HCT116 (cell line): ENCODE results near the gene ARL6. TPM values are rescaled to one million over a fixed set of nuclear protein-coding genes. Genes with fewer than 3 reads are reported as not detected.
A peak's percentile ranks its signal among the peaks of the same experiment; 100 is the strongest.

Experiments
- ATAC-seq: fragments of 200-7000 bp; cut with Tn5 transposase; 2 replicates; pipeline ENCODE4 v1.9.1; 2020; ENCODE audit warnings: mild to moderate bottlenecking, moderate library complexity
- BruUV-seq: library from RNA; stranded (reverse); fragments of 400-500 nt; replicated peaks from 2 replicates; lab custom pipeline; 2021; lab: Mats Ljungman, UMichigan
- CTCF ChIA-PET: fragments of 300-600 bp; sonication (Branson Sonifier 250); formaldehyde crosslinking; loops from one replicate; lab custom pipeline; 2021; ENCODE audit warnings: antibody characterized with exemption; lab: Charles Lee
- POLR2A ChIA-PET: fragments of 300-600, 350-600 bp; sonication (Branson Sonifier 250); formaldehyde crosslinking; loops from one replicate; lab custom pipeline; 2021; ENCODE audit warnings: antibody characterized with exemption; lab: Charles Lee
- RAD21 ChIA-PET, 2 experiments: fragments of 300-600 bp; sonication (Branson Sonifier 250); formaldehyde crosslinking; loops; one replicate each; lab custom pipeline; 2023; ENCODE audit warnings: low total read pairs in 2 of 2; ENCODE audit not compliant: uncharacterized antibody in 2 of 2, unreplicated experiment in 2 of 2, low non-redundant PET in 1 of 2; lab: Charles Lee
- DNase-seq: peaks from one replicate; pipeline ENCODE4 v3.0.0-alpha.2; 2010; ENCODE audit warnings: low read depth, low spot score
- H2AFZ ChIP-seq: fragments of 200-600 bp; shearing (Covaris generic), sonication (generic); 2 replicates; pipeline ENCODE4 v1.6.1; 2017; ENCODE audit warnings: low read depth, mixed run types, mixed read lengths, antibody characterized with exemption, low read length; ENCODE audit not compliant: poor library complexity, severe bottlenecking
- H3K27ac ChIP-seq: 2 replicates; pipeline ENCODE4 v1.5.1; 2012; ENCODE audit warnings: low read depth, low read length
- H3K27me3 ChIP-seq: fragments of 200-600 bp; sonication (generic); 2 replicates; pipeline ENCODE4 v1.6.1; 2016; ENCODE audit warnings: mixed run types, low read length, mixed read lengths; ENCODE audit not compliant: insufficient read depth
- H3K36me3 ChIP-seq, 2 experiments: fragments of 200-500 bp in 1 of 2; fragments of 200-600 bp in 1 of 2; sonication (Bioruptor generic) in 1 of 2; sonication (generic) in 1 of 2; 2 replicates each; pipeline versions ENCODE4 v1.5.1 to v1.6.1; 2014 to 2016; ENCODE audit warnings: low read length in 2 of 2, inconsistent platforms in 1 of 2, mixed read lengths in 1 of 2, mixed run types in 1 of 2; ENCODE audit not compliant: insufficient read depth in 2 of 2, control insufficient read depth in 1 of 2
- H3K4me1 ChIP-seq, 2 experiments: fragments of 200-600 bp in 1 of 2; sonication (generic) in 1 of 2; 2 replicates each; pipeline versions ENCODE4 v1.5.1 to v1.6.1; 2012 to 2017; ENCODE audit warnings: low read length in 2 of 2, inconsistent platforms in 1 of 2, mild to moderate bottlenecking in 1 of 2, mixed read lengths in 1 of 2, mixed run types in 1 of 2, moderate library complexity in 1 of 2; ENCODE audit not compliant: insufficient read depth in 2 of 2, control insufficient read depth in 1 of 2
- H3K4me2 ChIP-seq: fragments of 200-600 bp; sonication (generic); 2 replicates; pipeline ENCODE4 v1.6.1; 2017; ENCODE audit warnings: mixed run types, low read length, mixed read lengths
- H3K4me3 ChIP-seq, 2 experiments: fragments of 200-600 bp in 1 of 2; sonication (generic) in 1 of 2; replicated peaks in 1 of 2; 2 replicates each; pipeline ENCODE4 v1.5.1; 2011 to 2016; ENCODE audit warnings: low read length in 2 of 2, control low read depth in 1 of 2, low read depth in 1 of 2, mild to moderate bottlenecking in 1 of 2, mixed read lengths in 1 of 2, mixed run types in 1 of 2
- H3K79me2 ChIP-seq: fragments of 200-600 bp; sonication (generic); 2 replicates; pipeline ENCODE4 v1.6.1; 2017; ENCODE audit warnings: mild to moderate bottlenecking, mixed run types, low read length, moderate library complexity, mixed read lengths; ENCODE audit not compliant: insufficient read depth
- H3K9ac ChIP-seq: fragments of 200-600 bp; sonication (generic); 2 replicates; pipeline ENCODE4 v1.6.1; 2016; ENCODE audit warnings: low read length, mixed read lengths
- H3K9me2 ChIP-seq: fragments of 200-600 bp; sonication (generic), shearing (Covaris generic); 2 replicates; pipeline ENCODE4 v1.6.1; 2017; ENCODE audit warnings: mixed run types, mild to moderate bottlenecking, moderate library complexity; ENCODE audit not compliant: insufficient read depth
- H3K9me3 ChIP-seq, 2 experiments: fragments of 200-500 bp in 1 of 2; fragments of 200-600 bp in 1 of 2; sonication (Bioruptor generic) in 1 of 2; sonication (generic) in 1 of 2; 2 replicates each; pipeline ENCODE4 v1.6.1; 2014 to 2017; ENCODE audit warnings: low read length in 2 of 2, mixed read lengths in 2 of 2, inconsistent platforms in 1 of 2, low read depth in 1 of 2, mild to moderate bottlenecking in 1 of 2, mixed run types in 1 of 2, moderate library complexity in 1 of 2; ENCODE audit not compliant: control insufficient read depth in 1 of 2, insufficient read depth in 1 of 2
- H4K20me1 ChIP-seq: fragments of 200-600 bp; sonication (generic), shearing (Covaris generic); 2 replicates; pipeline ENCODE4 v1.6.1; 2017; ENCODE audit warnings: mixed run types, mild to moderate bottlenecking, moderate library complexity; ENCODE audit not compliant: insufficient read depth
- CBX3 ChIP-seq: IDR thresholded peaks from 2 replicates; pipeline ENCODE4 v1.6.1; 2012; ENCODE audit warnings: low read depth
- EGR1 ChIP-seq: IDR thresholded peaks from 2 replicates; pipeline ENCODE4 v1.6.1; 2012; ENCODE audit warnings: low read depth
- ELF1 ChIP-seq: IDR thresholded peaks from 2 replicates; pipeline ENCODE4 v1.6.1; 2012; ENCODE audit warnings: low read depth, borderline replicate concordance
- EZH2 ChIP-seq: fragments of 200-600 bp; sonication (generic); IDR thresholded peaks from 2 replicates; pipeline ENCODE4 v1.6.1; 2017; ENCODE audit warnings: antibody characterized with exemption, mixed run types
- EZH2phosphoT487 ChIP-seq: fragments of 200-600 bp; IDR thresholded peaks from 2 replicates; pipeline ENCODE4 v1.6.1; 2018; ENCODE audit warnings: antibody characterized with exemption, borderline replicate concordance
- JUND ChIP-seq: IDR thresholded peaks from 2 replicates; pipeline ENCODE4 v1.6.1; 2012
- POLR2A ChIP-seq: IDR thresholded peaks from 2 replicates; pipeline ENCODE4 v1.7.0; 2011; ENCODE audit warnings: borderline replicate concordance; ENCODE audit not compliant: insufficient read depth, insufficient read length; ENCODE audit errors: extremely low read depth
- POLR2AphosphoS5 ChIP-seq: IDR thresholded peaks from 2 replicates; pipeline ENCODE4 v1.6.1; 2011; ENCODE audit warnings: mild to moderate bottlenecking, low read depth, low read length, moderate library complexity
- SIN3A ChIP-seq: IDR thresholded peaks from 2 replicates; pipeline ENCODE4 v1.6.1; 2012; ENCODE audit warnings: low read depth
- SP1 ChIP-seq: IDR thresholded peaks from 2 replicates; pipeline ENCODE4 v1.6.1; 2012; ENCODE audit warnings: low read depth
- SRF ChIP-seq: IDR thresholded peaks from 2 replicates; pipeline ENCODE4 v1.6.1; 2012; ENCODE audit warnings: low read depth
- TCF7L2 ChIP-seq: IDR thresholded peaks from 2 replicates; pipeline ENCODE4 v1.7.0; 2011; ENCODE audit warnings: borderline replicate concordance, inconsistent platforms; ENCODE audit not compliant: insufficient read depth, insufficient read length; ENCODE audit errors: extremely low read depth
- YY1 ChIP-seq: IDR thresholded peaks from 2 replicates; pipeline ENCODE4 v1.6.1; 2011; ENCODE audit warnings: low read length, low read depth, moderate library complexity, mild to moderate bottlenecking; ENCODE audit not compliant: insufficient replicate concordance; ENCODE audit errors: extremely low read depth
- ZFX ChIP-seq: fragments of 450-650 bp; IDR thresholded peaks from 2 replicates; pipeline ENCODE4 v1.6.1; 2017
- intact Hi-C: fragments of 100-400 bp; cut with micrococcal nuclease; formaldehyde crosslinking; loops from 2 replicates; pipeline ENCODE4 v1.10.0; 2022
- total RNA-seq: library from RNA; stranded (reverse); gene quantifications from one replicate; pipeline ENCODE4 v1.2.1, GENCODE V29; 2021; ENCODE audit not compliant: unreplicated experiment
- TF ChIP-seq, protein P1 (sequence below): IDR thresholded peaks from 2 replicates; pipeline ENCODE4 v1.6.1; 2012
- TF ChIP-seq, protein P2 (sequence below): IDR thresholded peaks from 2 replicates; pipeline ENCODE4 v1.6.1; 2011; ENCODE audit warnings: mild to moderate bottlenecking, low read length, moderate library complexity; ENCODE audit not compliant: insufficient replicate concordance; ENCODE audit errors: extremely low read depth
- TF ChIP-seq, protein P3 (sequence below): IDR thresholded peaks from 2 replicates; pipeline ENCODE4 v1.6.1; 2012

ARL6 gene
- total RNA-seq, 1 experiment from 2014 or later = 2.9 TPM

- H3K4me2 ChIP-seq = no peak overlapping the region
- ChIA-PET CTCF (interaction anchor here (1.6 kb wide), 1 partner anchor 98 kb away, joined by 4 read pairs; no protein-coding TSS in a partner anchor), POLR2A (no interaction called here), RAD21 (no interaction called here)
- intact Hi-C loops = no loop called here
- H3K4me3 ChIP-seq = no peak overlapping the region
- no peaks in the 10 kb centered on the region for H4K20me1 ChIP-seq
- BruUV-seq = no TSS peak
- no peak for DNase-seq
- H3K9me3 ChIP-seq = no peaks in the 10 kb centered on the region
- no peaks in the 10 kb centered on the region for H3K36me3 ChIP-seq
- H3K4me1 ChIP-seq = peaks cover 7% of the 10 kb centered on the region in 2 experiments; a peak in 3 of 4 replicates
- H3K79me2 ChIP-seq = no peaks in the 10 kb centered on the region
- no peak overlapping the region for H3K27ac ChIP-seq
- no peaks in the 10 kb centered on the region for H3K9me2 ChIP-seq
- no peaks in the 10 kb centered on the region for H3K27me3 ChIP-seq
- no peak overlapping the region for H3K9ac ChIP-seq
- H2AFZ ChIP-seq = no peak overlapping the region
- no peak for ATAC-seq
- TF ChIP-seq ZFX (no peak), SIN3A (no peak), POLR2A (no peak), SP1 (no peak), SRF (no peak), ELF1 (no peak)
- TF ChIP-seq, protein P1, sequence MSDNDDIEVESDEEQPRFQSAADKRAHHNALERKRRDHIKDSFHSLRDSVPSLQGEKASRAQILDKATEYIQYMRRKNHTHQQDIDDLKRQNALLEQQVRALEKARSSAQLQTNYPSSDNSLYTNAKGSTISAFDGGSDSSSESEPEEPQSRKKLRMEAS = no peak
- TF ChIP-seq, protein P2, sequence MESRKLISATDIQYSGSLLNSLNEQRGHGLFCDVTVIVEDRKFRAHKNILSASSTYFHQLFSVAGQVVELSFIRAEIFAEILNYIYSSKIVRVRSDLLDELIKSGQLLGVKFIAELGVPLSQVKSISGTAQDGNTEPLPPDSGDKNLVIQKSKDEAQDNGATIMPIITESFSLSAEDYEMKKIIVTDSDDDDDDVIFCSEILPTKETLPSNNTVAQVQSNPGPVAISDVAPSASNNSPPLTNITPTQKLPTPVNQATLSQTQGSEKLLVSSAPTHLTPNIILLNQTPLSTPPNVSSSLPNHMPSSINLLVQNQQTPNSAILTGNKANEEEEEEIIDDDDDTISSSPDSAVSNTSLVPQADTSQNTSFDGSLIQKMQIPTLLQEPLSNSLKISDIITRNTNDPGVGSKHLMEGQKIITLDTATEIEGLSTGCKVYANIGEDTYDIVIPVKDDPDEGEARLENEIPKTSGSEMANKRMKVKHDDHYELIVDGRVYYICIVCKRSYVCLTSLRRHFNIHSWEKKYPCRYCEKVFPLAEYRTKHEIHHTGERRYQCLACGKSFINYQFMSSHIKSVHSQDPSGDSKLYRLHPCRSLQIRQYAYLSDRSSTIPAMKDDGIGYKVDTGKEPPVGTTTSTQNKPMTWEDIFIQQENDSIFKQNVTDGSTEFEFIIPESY = no peak
Observed at GRCh38 chr3:97817965-97818364, 53.4 kb downstream of the ARL6 start.

GRCh38 chr3:97820780-97821179 is 56.2 kb downstream of the ARL6 start:
- Histone ChIP-seq H3K9ac (no peak overlapping the region), H3K4me2 (peak overlapping the region; percentile 84), H4K20me1 (no peaks in the 10 kb centered on the region), H3K27ac (no peak overlapping the region), H3K9me2 (no peaks in the 10 kb centered on the region), H3K79me2 (0 out of 2 replicates have a peak, but pooled peaks cover 4% of the 10 kb centered on the region), H3K9me3 (no peaks in the 10 kb centered on the region), H3K4me3 (peak overlapping the region in 1 of 2 experiments; percentile 75; a peak in 1 of 4 replicates), H3K27me3 (no peaks in the 10 kb centered on the region), H3K36me3 (no peaks in the 10 kb centered on the region), H2AFZ (no peak overlapping the region), H3K4me1 (peaks cover 7 to 9% of the 10 kb centered on the region in 2 experiments; a peak in 3 of 4 replicates)
- no TSS peak for BruUV-seq
- ATAC-seq (no peak), DNase-seq (no peak)
- intact Hi-C loops = loop anchor here (5.0 kb wide), 1 partner anchor 152 kb away; the partner anchor contains the start of gene RIOX2
- ChIA-PET CTCF (no interaction called here), RAD21 (no interaction called here), POLR2A (no interaction called here)
- TF ChIP-seq JUND = no peak
- TF ChIP-seq, protein P2 = no peak
- TF ChIP-seq POLR2AphosphoS5 = no peak
- no peak for TF ChIP-seq EGR1
- TF ChIP-seq ELF1 = no peak
- TF ChIP-seq, protein P3, sequence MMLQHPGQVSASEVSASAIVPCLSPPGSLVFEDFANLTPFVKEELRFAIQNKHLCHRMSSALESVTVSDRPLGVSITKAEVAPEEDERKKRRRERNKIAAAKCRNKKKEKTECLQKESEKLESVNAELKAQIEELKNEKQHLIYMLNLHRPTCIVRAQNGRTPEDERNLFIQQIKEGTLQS = no peak
- TF ChIP-seq EZH2 = no peak
- TF ChIP-seq EZH2phosphoT487 = no peak
- no peak for TF ChIP-seq CBX3
- no peak for TF ChIP-seq YY1
- TF ChIP-seq SRF = no peak
- TF ChIP-seq SP1 = no peak
- no peak for TF ChIP-seq TCF7L2
- no peak for TF ChIP-seq POLR2A
